HUES64 (cell line): ENCODE data around the gene PAMR1.

Experiments used
- H3K27ac ChIP-seq: 2 replicates; pipeline ENCODE4 v1.7.0; 2013; ENCODE audit warnings: low read depth, low read length, inconsistent platforms
- H3K27me3 ChIP-seq: 2 replicates; pipeline ENCODE4 v1.6.1; 2013; ENCODE audit warnings: mild to moderate bottlenecking, low read length; ENCODE audit not compliant: insufficient read depth
- H3K36me3 ChIP-seq: 2 replicates; pipeline ENCODE4 v1.6.1; 2013; ENCODE audit warnings: mild to moderate bottlenecking, low read length; ENCODE audit not compliant: insufficient read depth
- H3K4me1 ChIP-seq: 2 replicates; pipeline ENCODE4 v1.6.1; 2013; ENCODE audit warnings: mild to moderate bottlenecking, low read length, moderate library complexity; ENCODE audit not compliant: insufficient read depth
- H3K4me3 ChIP-seq: 2 replicates; pipeline ENCODE4 v1.5.1; 2013; ENCODE audit warnings: mild to moderate bottlenecking, low read length, moderate library complexity
- H3K9ac ChIP-seq: 2 replicates; pipeline ENCODE4 v1.6.1; 2013; ENCODE audit warnings: mild to moderate bottlenecking, low read depth, low read length
- H3K9me3 ChIP-seq: 2 replicates; pipeline ENCODE4 v1.6.1; 2013; ENCODE audit warnings: low read depth, low read length; ENCODE audit not compliant: insufficient read depth
- WGBS: fragments of 150-250, 120-280 bp; methylation state at CpG from one replicate; pipeline ENCODE4 v1.1.7; 2013; ENCODE audit warnings: missing lambda C conversion rate; 5-methylcytosine and 5-hydroxymethylcytosine counted together

PAMR1 gene

GRCh38 chr11:35483131-35483820 lies 42.1 kb downstream of the PAMR1 start:
- no peaks in the 10 kb centered on the region; the same call in 1 of the 2 replicates for H3K36me3 ChIP-seq
- no peak overlapping the region for H3K4me3 ChIP-seq
- H3K27ac ChIP-seq: no peak overlapping the region
- H3K27me3 ChIP-seq: no peaks in the 10 kb centered on the region
- H3K4me1 ChIP-seq: peaks cover 6% of the 10 kb centered on the region; the same call in 1 of the 2 replicates
- H3K9ac ChIP-seq: no peak overlapping the region
- WGBS: 98% methylated on average over 3 of the region's 3 CpGs
- peaks cover 17% of the 10 kb centered on the region; the same call in 1 of the 2 replicates for H3K9me3 ChIP-seq

- Histone ChIP-seq H3K27me3 (no peaks in the 10 kb centered on the region), H3K36me3 (no peaks in the 10 kb centered on the region; the same call in 1 of the 2 replicates), H3K4me3 (no peak overlapping the region), H3K9me3 (peaks cover 17% of the 10 kb centered on the region; the same call in 1 of the 2 replicates), H3K9ac (no peak overlapping the region), H3K27ac (no peak overlapping the region), H3K4me1 (peaks cover 16% of the 10 kb centered on the region; the same call in 1 of the 2 replicates)
- 95% methylated on average over 5 of the region's 5 CpGs for WGBS
These were observed 45.7 kb downstream of the PAMR1 start for GRCh38 chr11:35479731-35480130.

GRCh38 chr11:35478471-35479091 lies 46.8 kb downstream of the PAMR1 start:
- 82% methylated on average over 7 of the region's 7 CpGs for WGBS
- Histone ChIP-seq H3K27ac (no peak overlapping the region), H3K27me3 (no peaks in the 10 kb centered on the region), H3K9ac (no peak overlapping the region), H3K9me3 (peaks cover 14% of the 10 kb centered on the region; the same call in 1 of the 2 replicates), H3K36me3 (no peaks in the 10 kb centered on the region), H3K4me3 (no peak overlapping the region), H3K4me1 (peaks cover 16% of the 10 kb centered on the region; the same call in 1 of the 2 replicates)

GRCh38 chr11:35477901-35478300 lies 47.5 kb downstream of the PAMR1 start:
- H3K4me1 ChIP-seq: peaks cover 16% of the 10 kb centered on the region; the same call in 1 of the 2 replicates
- no peaks in the 10 kb centered on the region for H3K36me3 ChIP-seq
- WGBS: 10% methylated on average over 4 of the region's 4 CpGs

GRCh38 chr11:35474688-35475087 lies 50.7 kb downstream of the PAMR1 start:
- no peaks in the 10 kb centered on the region for H3K36me3 ChIP-seq
- 94% methylated on average over 4 of the region's 4 CpGs for WGBS
- H3K4me1 ChIP-seq: peaks cover 16% of the 10 kb centered on the region; the same call in 1 of the 2 replicates
- H3K9ac ChIP-seq: no peak overlapping the region
- H3K9me3 ChIP-seq: no peaks in the 10 kb centered on the region
- H3K4me3 ChIP-seq: no peak overlapping the region
- no peaks in the 10 kb centered on the region for H3K27me3 ChIP-seq
- H3K27ac ChIP-seq: no peak overlapping the region

More at GRCh38 chr11:35477901-35478300, 47.5 kb downstream of the PAMR1 start:
- no peak overlapping the region for H3K27ac ChIP-seq
- no peak overlapping the region for H3K9ac ChIP-seq
- H3K9me3 ChIP-seq: peaks cover 7% of the 10 kb centered on the region; the same call in 1 of the 2 replicates
- H3K4me3 ChIP-seq: no peak overlapping the region
- no peaks in the 10 kb centered on the region for H3K27me3 ChIP-seq

- Histone ChIP-seq H3K27ac (no peak overlapping the region), H3K4me1 (peaks cover 15% of the 10 kb centered on the region; the same call in 1 of the 2 replicates), H3K36me3 (no peaks in the 10 kb centered on the region), H3K4me3 (no peak overlapping the region), H3K27me3 (no peaks in the 10 kb centered on the region), H3K9ac (no peak overlapping the region), H3K9me3 (no peaks in the 10 kb centered on the region)
- WGBS: 93% methylated on average over 6 of the region's 7 CpGs
These were observed 51.5 kb downstream of the PAMR1 start for GRCh38 chr11:35473795-35474374.

GRCh38 chr11:35470616-35471015 lies 54.8 kb downstream of the PAMR1 start:
- H3K9me3 ChIP-seq: no peaks in the 10 kb centered on the region
- 95% methylated on average over 13 of the region's 13 CpGs for WGBS
- H3K27ac ChIP-seq: no peak overlapping the region
- H3K27me3 ChIP-seq: no peaks in the 10 kb centered on the region
- no peak overlapping the region for H3K9ac ChIP-seq
- H3K4me3 ChIP-seq: no peak overlapping the region
- H3K4me1 ChIP-seq: no peaks in the 10 kb centered on the region
- H3K36me3 ChIP-seq: no peaks in the 10 kb centered on the region; the same call in 1 of the 2 replicates

- no peaks in the 10 kb centered on the region for H3K9me3 ChIP-seq
- WGBS: 94% methylated on average over 3 of the region's 3 CpGs
- H3K27me3 ChIP-seq: no peaks in the 10 kb centered on the region
- peaks cover 4% of the 10 kb centered on the region; the same call in 1 of the 2 replicates for H3K4me1 ChIP-seq
- no peak overlapping the region for H3K9ac ChIP-seq
- no peak overlapping the region for H3K27ac ChIP-seq
- H3K4me3 ChIP-seq: no peak overlapping the region
- H3K36me3 ChIP-seq: no peaks in the 10 kb centered on the region; the same call in 1 of the 2 replicates
These were observed 59.4 kb downstream of the PAMR1 start for GRCh38 chr11:35466058-35466457.

GRCh38 chr11:35464308-35464707 lies 61.1 kb downstream of the PAMR1 start:
- peaks cover 4% of the 10 kb centered on the region; the same call in 1 of the 2 replicates for H3K4me1 ChIP-seq
- no peaks in the 10 kb centered on the region for H3K27me3 ChIP-seq
- no peak overlapping the region for H3K9ac ChIP-seq
- no peak overlapping the region for H3K27ac ChIP-seq
- no peaks in the 10 kb centered on the region for H3K9me3 ChIP-seq
- 97% methylated on average over 1 of the region's 1 CpG for WGBS
- H3K4me3 ChIP-seq: no peak overlapping the region
- no peaks in the 10 kb centered on the region; the same call in 1 of the 2 replicates for H3K36me3 ChIP-seq

- Histone ChIP-seq H3K9me3 (no peaks in the 10 kb centered on the region), H3K27ac (no peak overlapping the region), H3K36me3 (no peaks in the 10 kb centered on the region; the same call in 1 of the 2 replicates), H3K27me3 (no peaks in the 10 kb centered on the region), H3K4me3 (no peak overlapping the region), H3K9ac (no peak overlapping the region), H3K4me1 (peaks cover 4% of the 10 kb centered on the region; the same call in 1 of the 2 replicates)
- 79% methylated on average over 13 of the region's 13 CpGs for WGBS
These were observed 62.1 kb downstream of the PAMR1 start for GRCh38 chr11:35463331-35463751.
